Erythroblast (primary cell): Measurements from ENCODE around the gene DLG2.

Experiments
- GATA1 ChIP-seq: IDR thresholded peaks from 2 replicates; pipeline ENCODE4 v1.6.1; 2011; ENCODE audit warnings: low read depth, mild to moderate bottlenecking, control low read depth, low read length, moderate library complexity
- POLR2A ChIP-seq: IDR thresholded peaks from 2 replicates; pipeline ENCODE4 v1.6.1; 2011; ENCODE audit warnings: mild to moderate bottlenecking, low read length

DNA sequence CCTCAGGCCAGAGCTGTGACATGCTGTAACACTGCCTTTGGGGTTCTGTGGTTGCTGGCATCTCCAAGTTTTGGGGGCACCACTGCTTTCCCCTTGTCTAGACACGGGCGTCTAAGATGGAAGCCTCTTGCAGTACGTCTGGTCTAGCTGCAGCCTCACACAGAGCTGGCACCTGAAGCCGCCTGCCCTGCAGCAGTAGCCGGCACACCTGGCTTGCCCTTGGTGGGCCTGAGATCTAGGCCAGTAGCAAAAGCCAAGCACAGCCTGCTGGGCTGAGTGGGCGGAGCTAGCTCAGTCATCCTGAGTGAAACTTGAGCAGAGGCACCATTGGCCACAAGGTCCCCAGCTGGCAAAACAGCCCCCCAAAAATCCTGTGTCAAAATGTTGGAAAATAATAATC, 154.2 kb downstream of the DLG2 start:
- TF ChIP-seq POLR2A (no peak), GATA1 (no peak)
